A549 (cell line): ENCODE measurements around the gene REXO4.
"Not testable (repeated sequence)": the region's sequence is repeated elsewhere in the genome, so short reads cannot be mapped to it uniquely, and the experiment has no call there.

Experiments used
- CBX2 ChIP-seq: fragments of 200-600 bp; sonication (generic); IDR thresholded peaks from 2 replicates; pipeline ENCODE4 v1.6.1; 2016; ENCODE audit warnings: low read depth, mild to moderate bottlenecking, borderline replicate concordance
- CBX8 ChIP-seq: fragments of 200-600 bp; sonication (generic); IDR thresholded peaks from 2 replicates; pipeline ENCODE4 v1.6.1; 2016
- CEBPB ChIP-seq, 2 experiments: fragments of >200 bp in 1 of 2; sonication (Bioruptor Twin) in 1 of 2; formaldehyde crosslinking in 1 of 2; IDR thresholded peaks; 2 replicates each; pipeline ENCODE4 v1.6.1; 2012 to 2016
- HOXB13 ChIP-seq: fragments of 250-450 bp; sonication (Bioruptor Pico); IDR thresholded peaks from 2 replicates; pipeline ENCODE4 v1.5.0; 2020; ENCODE audit warnings: low read depth, mild to moderate bottlenecking, moderate library complexity
- JUNB ChIP-seq: fragments of >200 bp; sonication (Bioruptor Twin); formaldehyde crosslinking; IDR thresholded peaks from 2 replicates; pipeline ENCODE4 v1.6.1; 2016
- NPAS2 ChIP-seq: fragments of 250-450 bp; sonication (Bioruptor Pico); IDR thresholded peaks from 2 replicates; pipeline ENCODE4 v1.8.0; 2022; ENCODE audit warnings: mild to moderate bottlenecking, moderate library complexity, borderline replicate concordance
- POLR2A ChIP-seq: IDR thresholded peaks from 2 replicates; pipeline ENCODE4 v1.6.1; 2012; ENCODE audit warnings: mild to moderate bottlenecking, low read length
- RAD21 ChIP-seq, 2 experiments: fragments of >200 bp in 1 of 2; sonication (Bioruptor Twin) in 1 of 2; formaldehyde crosslinking in 1 of 2; IDR thresholded peaks in 1 of 2; conservative IDR thresholded peaks in 1 of 2; 2 replicates in 1 of 2; 3 replicates in 1 of 2; pipeline ENCODE4 v1.6.1; 2012 to 2018; ENCODE audit warnings: inconsistent platforms in 1 of 2
- RFX5 ChIP-seq: fragments of 450-650 bp; IDR thresholded peaks from 2 replicates; pipeline ENCODE4 v1.7.1; 2014; ENCODE audit warnings: antibody characterized with exemption, mild to moderate bottlenecking, moderate library complexity
- SREBF2 ChIP-seq: fragments of 450-650 bp; IDR thresholded peaks from 2 replicates; pipeline ENCODE4 v1.6.1; 2014; ENCODE audit warnings: mild to moderate bottlenecking, moderate library complexity
- TF ChIP-seq, protein P1 (sequence below): fragments of >200 bp; sonication (Bioruptor Twin); formaldehyde crosslinking; IDR thresholded peaks from 3 replicates; pipeline ENCODE4 v1.5.1; 2016
- TF ChIP-seq, protein P2 (sequence below): fragments of 450-650 bp; IDR thresholded peaks from 2 replicates; pipeline ENCODE4 v1.6.1; 2014; ENCODE audit warnings: antibody characterized with exemption

DNA sequence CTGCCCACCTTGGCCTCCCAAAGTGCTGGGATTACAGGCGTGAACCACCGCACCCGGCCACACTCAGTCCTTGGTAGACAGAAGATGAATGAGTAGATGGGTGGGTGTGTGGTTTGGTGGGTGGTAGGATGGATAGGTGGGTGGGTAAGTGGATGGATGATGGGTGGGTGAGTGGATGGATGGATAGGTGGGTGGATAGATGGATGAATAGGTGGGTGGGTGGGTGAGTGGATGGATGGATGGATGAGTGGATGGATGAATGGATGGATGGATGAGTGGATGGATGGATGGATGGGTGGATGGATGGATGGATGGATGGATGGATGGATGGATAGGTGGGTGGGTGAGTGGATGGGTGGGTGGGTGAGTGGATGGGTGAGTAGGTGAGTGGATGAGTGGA lies 25.5 kb downstream of the REXO4 start:
- TF ChIP-seq JUNB; CBX8; POLR2A; CEBPB (IDR thresholded peaks at IDR 0.05); NPAS2; HOXB13 (CRISPR knock-in tag); CBX2; RFX5; RAD21 (conservative IDR thresholded peaks at IDR 0.05 in 1 of 2, IDR thresholded peaks at IDR 0.05 in 1 of 2); SREBF2: not testable (repeated sequence)
- TF ChIP-seq, protein P1, sequence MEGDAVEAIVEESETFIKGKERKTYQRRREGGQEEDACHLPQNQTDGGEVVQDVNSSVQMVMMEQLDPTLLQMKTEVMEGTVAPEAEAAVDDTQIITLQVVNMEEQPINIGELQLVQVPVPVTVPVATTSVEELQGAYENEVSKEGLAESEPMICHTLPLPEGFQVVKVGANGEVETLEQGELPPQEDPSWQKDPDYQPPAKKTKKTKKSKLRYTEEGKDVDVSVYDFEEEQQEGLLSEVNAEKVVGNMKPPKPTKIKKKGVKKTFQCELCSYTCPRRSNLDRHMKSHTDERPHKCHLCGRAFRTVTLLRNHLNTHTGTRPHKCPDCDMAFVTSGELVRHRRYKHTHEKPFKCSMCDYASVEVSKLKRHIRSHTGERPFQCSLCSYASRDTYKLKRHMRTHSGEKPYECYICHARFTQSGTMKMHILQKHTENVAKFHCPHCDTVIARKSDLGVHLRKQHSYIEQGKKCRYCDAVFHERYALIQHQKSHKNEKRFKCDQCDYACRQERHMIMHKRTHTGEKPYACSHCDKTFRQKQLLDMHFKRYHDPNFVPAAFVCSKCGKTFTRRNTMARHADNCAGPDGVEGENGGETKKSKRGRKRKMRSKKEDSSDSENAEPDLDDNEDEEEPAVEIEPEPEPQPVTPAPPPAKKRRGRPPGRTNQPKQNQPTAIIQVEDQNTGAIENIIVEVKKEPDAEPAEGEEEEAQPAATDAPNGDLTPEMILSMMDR = not testable (repeated sequence)
- TF ChIP-seq, protein P2, sequence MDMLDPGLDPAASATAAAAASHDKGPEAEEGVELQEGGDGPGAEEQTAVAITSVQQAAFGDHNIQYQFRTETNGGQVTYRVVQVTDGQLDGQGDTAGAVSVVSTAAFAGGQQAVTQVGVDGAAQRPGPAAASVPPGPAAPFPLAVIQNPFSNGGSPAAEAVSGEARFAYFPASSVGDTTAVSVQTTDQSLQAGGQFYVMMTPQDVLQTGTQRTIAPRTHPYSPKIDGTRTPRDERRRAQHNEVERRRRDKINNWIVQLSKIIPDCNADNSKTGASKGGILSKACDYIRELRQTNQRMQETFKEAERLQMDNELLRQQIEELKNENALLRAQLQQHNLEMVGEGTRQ = not testable (repeated sequence)
